ENCODE results near the gene SLC22A7.

Gene SLC22A7

DNA sequence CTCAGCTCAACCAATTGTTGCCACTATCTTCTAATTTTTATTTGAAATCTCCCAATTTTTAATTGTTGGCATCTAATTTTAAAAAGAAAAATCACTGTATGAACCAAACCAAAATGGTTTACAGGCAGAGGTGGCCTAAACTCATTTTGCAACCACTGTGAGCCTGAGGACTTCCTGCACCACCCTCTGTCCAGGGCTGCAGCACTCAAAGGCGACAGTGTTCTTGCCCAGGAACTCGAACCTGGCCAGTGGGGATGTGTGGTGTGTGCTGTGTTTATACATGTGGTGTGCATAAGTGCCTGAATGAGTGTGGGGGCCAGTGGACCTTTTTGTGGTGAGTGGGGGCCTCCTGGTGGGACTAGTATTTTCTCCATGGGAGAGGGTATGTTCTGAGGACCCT is 24.4 kb upstream of the SLC22A7 start:
- no peak overlapping the region for H3K4me3 Mint-ChIP-seq
- no peak overlapping the region for H3K27ac Mint-ChIP-seq
- no peak for ATAC-seq (ENCODE audit: low read depth)

DNA sequence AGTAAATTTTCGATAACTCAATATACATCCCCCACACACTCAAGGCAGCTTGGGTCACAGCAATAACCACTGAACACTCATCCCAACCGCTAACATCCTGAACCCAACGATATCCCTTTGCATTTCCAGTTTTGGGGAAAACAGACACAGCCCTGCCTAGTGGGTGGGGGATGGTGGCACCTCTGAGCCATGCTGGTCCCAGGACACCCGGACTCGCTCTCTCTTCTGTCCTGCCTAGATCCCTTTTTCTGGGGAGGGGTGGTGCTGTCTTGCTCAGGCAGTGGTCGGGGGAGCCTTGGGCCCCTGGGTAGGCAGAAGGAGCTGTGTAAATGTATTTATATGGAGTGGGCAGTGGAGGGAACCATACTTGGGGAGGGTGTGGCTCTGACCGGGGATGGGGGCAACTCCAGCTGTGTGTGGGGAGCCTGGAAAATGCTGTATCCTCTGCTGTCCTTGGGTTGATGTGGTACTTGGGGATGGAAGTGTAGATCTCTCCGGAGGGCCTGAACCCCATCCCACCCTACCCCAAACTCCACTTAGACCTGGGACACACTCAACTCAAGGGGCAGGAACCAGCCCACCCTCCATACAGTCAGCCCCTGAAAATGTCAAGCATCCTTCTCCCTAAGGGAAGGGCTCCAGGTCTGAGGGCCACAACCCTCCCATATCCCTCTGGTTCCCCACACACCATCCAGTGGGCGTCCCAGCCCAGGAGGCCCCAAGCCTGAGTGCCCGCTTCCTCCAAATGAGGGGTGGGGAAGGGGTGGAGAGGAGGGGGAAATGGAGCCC is 23.7 kb upstream of the SLC22A7 start:
- no peak for ATAC-seq (ENCODE audit: low read depth)
- DNase-seq (ENCODE audit: low spot score in 2 of 2), result no peak
- Mint-ChIP-seq H3K27ac (peak overlapping the region; percentile 45), H3K9me3 (no peaks in the 10 kb centered on the region), H3K4me1 (peaks cover 37% of the 10 kb centered on the region), H3K4me3 (peak overlapping the region; percentile 63), H3K27me3 (peaks cover 30% of the 10 kb centered on the region), H3K36me3 (peaks cover 2% of the 10 kb centered on the region)

More for the DNA sequence above, 24.4 kb upstream of the SLC22A7 start:
- Mint-ChIP-seq H3K9me3 (no peaks in the 10 kb centered on the region), H3K36me3 (peaks cover 2% of the 10 kb centered on the region), H3K4me1 (peaks cover 42% of the 10 kb centered on the region), H3K27me3 (peaks cover 30% of the 10 kb centered on the region)
- DNase-seq (ENCODE audit: low spot score in 2 of 2), result no peak

DNA sequence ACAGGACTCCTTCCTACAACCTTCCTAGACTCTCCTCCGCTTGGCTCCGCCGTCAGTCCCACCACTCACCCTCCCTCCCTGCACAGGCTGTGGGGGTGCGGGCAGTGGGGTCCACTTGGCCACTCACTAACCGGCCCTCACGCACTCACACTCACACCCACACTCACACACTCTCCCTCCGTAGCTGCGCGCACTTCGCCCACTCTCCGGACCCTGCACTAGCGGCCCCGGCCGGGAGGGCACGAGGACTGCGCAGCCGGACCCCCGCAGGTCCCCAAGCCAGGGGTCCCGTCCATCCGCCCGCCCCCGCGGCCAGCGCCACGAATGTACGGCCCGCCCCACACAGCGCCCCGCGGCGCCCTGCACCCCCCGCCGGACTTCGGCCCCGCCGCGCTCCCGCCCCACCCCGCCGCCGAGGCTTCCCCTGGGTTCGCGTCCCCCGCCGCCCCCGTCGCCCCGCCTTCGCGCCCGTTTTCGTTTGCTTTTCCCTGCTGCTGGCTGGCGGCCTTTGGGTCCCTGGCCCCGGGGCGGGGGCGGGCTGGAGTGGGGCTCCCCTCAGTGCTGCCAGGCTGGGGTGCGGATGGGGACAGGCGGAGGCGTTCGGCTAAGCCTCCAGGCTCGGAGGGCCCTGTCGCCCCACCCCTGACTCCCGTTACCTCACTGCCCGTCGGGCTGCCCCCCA is 23.0 kb upstream of the SLC22A7 start:
- DNase-seq (ENCODE audit: low spot score in 2 of 2), result peak in 1 of 2 donors; percentile 36
- H3K36me3 Mint-ChIP-seq, result peaks cover 2% of the 10 kb centered on the region
- peaks cover 28% of the 10 kb centered on the region for H3K27me3 Mint-ChIP-seq
- H3K27ac Mint-ChIP-seq, result peak overlapping the region; percentile 45
- peaks cover 31% of the 10 kb centered on the region for H3K4me1 Mint-ChIP-seq
- H3K4me3 Mint-ChIP-seq, result peak overlapping the region; percentile 66
- H3K9me3 Mint-ChIP-seq, result no peaks in the 10 kb centered on the region
- peak; percentile 10 for ATAC-seq (ENCODE audit: low read depth)

DNA sequence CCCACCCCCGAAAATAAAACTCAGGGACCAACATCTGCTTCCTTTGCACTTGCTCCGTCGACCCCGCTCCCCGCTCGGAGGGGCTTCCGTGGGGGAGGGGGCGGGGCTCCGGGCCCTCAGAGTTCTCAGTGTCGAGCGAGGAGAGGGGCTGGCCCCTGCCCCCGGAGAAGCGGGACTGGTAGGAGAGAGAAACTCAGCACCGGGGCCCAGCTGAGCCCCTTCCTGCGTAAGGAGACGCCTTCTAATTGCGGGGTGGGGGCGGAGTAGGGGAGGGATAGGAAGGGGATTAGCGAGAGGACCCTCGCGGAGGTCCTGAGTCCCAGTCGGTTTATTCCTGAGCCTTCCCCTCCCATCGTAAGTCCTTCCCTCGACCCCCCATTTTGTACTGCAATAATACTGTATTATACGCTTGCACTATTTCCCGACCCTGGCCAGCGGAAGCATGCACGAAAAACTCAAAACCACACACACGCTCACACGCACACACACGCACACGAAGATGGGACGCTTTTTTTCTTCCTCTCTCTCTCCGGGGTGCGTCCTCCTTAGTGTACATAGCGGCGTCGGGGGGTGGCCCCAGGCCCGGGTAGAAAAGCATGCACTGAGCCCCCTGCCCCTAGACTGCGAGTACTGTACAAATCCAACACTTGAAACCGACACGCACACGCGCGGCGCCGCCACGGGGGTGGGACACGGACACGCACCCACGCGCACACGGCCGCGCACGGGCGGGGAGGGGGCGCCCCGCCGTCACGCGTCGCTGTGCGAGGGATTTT is 22.1 kb upstream of the SLC22A7 start:
- DNase-seq (ENCODE audit: low spot score in 2 of 2), result peak in 1 of 2 donors; percentile 38
- Mint-ChIP-seq H3K27me3 (peaks cover 29% of the 10 kb centered on the region), H3K4me3 (peak overlapping the region; percentile 68)

DNA sequence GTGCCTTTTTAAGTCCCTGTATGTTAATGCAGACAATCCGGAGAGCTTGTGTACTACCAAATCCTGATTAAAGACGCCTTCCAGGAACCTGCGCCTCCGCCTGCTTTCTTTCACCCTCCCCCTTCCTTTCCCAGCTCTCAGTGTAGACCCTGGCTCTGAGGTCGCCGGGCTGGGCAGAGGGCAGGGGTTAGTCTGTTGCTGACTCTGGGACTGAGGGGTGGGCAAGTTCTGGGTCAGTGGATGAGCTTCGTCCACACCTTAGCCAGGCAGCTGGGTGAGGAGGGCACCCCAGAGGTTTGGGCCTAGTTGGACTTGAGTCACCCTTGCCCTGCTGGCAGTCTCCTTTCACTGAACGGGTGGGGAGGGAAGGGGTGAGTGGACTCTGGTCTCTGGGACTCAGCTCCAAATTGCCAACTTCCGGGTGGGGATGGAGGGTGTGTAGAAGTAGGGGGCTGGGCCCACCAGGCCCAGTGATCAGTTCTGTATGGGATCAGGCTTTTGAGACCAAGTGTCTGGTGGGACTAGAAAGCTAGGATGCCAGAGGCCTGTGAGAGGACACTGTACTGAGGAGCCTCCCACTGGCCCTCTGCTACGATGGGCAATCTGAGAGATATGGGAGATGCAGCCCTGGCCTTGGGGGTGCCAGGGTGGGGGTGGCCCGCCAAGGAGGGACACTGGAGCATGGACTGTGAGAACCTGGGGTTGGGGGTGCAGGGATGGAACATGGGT is 21.3 kb upstream of the SLC22A7 start:
- H3K36me3 Mint-ChIP-seq, result peaks cover 2% of the 10 kb centered on the region
- peak overlapping the region; percentile 68 for H3K4me3 Mint-ChIP-seq
- H3K9me3 Mint-ChIP-seq, result no peaks in the 10 kb centered on the region
- no peak for DNase-seq (ENCODE audit: low spot score in 2 of 2)
- H3K4me1 Mint-ChIP-seq, result peaks cover 16% of the 10 kb centered on the region
- no peak for ATAC-seq (ENCODE audit: low read depth)
- peaks cover 32% of the 10 kb centered on the region for H3K27me3 Mint-ChIP-seq
- no peak overlapping the region for H3K27ac Mint-ChIP-seq

More for the DNA sequence above, 22.1 kb upstream of the SLC22A7 start:
- peak; percentile 46 for ATAC-seq (ENCODE audit: low read depth)
- peaks cover 22% of the 10 kb centered on the region for H3K4me1 Mint-ChIP-seq
- H3K9me3 Mint-ChIP-seq, result no peaks in the 10 kb centered on the region
- H3K36me3 Mint-ChIP-seq, result peaks cover 2% of the 10 kb centered on the region
- H3K27ac Mint-ChIP-seq, result no peak overlapping the region

DNA sequence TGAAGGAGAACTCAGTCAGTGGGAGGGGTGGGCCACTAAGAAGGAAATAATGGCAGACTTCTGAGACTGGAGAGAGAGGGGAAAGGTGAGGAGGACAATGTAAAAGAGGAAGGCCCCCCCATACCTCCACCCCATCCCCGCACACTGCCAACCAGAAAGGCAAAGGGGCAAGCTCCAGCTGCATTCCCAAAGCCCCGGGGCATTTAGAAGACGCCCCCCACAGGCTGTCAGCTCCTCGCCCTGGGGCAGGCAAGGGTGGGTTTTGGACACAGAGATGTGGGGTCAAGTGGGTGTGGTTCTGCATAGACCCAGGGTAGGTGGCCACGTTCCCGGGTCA is 20.8 kb upstream of the SLC22A7 start:
- peaks cover 2% of the 10 kb centered on the region for H3K36me3 Mint-ChIP-seq
- H3K27me3 Mint-ChIP-seq, result peaks cover 30% of the 10 kb centered on the region
- H3K4me1 Mint-ChIP-seq, result peaks cover 12% of the 10 kb centered on the region
- no peak overlapping the region for H3K27ac Mint-ChIP-seq
- DNase-seq (ENCODE audit: low spot score in 2 of 2) (no peak), ATAC-seq (ENCODE audit: low read depth) (no peak)
- no peak overlapping the region for H3K4me3 Mint-ChIP-seq
- H3K9me3 Mint-ChIP-seq, result no peaks in the 10 kb centered on the region

DNA sequence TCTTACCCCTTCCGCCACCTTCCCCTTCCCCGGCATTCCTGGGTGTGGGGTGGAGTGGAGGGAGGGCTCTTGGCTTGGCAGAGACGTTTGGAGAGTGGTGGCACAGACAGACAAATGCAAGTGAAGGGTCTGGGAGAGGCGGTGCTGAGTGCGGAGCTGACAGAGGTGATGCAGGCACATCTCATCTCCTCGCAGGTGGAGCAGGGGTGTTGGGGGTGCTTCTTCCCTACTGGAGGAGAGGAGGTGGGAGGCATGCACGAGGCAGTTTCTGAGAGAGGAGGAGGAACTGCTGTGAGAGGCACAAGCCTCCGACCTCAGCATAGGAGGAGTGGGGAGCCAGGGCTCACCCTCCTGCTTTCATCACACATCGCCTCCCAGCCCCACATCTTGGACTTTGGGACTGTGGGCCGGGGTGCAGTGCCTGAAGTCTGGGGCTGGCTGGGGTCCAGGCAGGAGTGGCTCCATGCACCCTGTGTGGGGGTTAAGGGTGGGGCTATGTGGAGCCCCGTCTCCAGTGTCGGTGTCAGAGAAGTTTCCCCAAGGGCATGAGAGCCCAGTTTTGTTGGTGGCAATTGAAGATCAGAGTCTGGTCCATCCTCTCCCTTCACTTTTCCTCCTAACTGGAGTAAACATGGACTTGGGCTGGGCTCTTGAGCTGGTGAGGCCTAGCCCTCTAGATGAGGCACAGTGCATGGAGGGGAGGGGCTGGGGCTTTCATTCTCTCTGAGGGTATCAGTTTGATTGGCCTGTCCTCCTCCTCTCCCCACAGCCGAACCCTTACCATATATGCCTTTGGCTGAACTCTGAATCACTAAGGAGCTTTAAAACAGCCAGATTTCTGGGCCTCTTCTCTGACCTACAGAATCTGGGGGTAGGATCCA is 20.2 kb upstream of the SLC22A7 start:
- H3K9me3 Mint-ChIP-seq, result no peaks in the 10 kb centered on the region
- peaks cover 32% of the 10 kb centered on the region for H3K27me3 Mint-ChIP-seq
- no peak overlapping the region for H3K4me3 Mint-ChIP-seq
- DNase-seq (ENCODE audit: low spot score in 2 of 2) (no peak), ATAC-seq (ENCODE audit: low read depth) (no peak)
- no peak overlapping the region for H3K27ac Mint-ChIP-seq
- H3K36me3 Mint-ChIP-seq, result peaks cover 2% of the 10 kb centered on the region
- H3K4me1 Mint-ChIP-seq, result peaks cover 11% of the 10 kb centered on the region

DNA sequence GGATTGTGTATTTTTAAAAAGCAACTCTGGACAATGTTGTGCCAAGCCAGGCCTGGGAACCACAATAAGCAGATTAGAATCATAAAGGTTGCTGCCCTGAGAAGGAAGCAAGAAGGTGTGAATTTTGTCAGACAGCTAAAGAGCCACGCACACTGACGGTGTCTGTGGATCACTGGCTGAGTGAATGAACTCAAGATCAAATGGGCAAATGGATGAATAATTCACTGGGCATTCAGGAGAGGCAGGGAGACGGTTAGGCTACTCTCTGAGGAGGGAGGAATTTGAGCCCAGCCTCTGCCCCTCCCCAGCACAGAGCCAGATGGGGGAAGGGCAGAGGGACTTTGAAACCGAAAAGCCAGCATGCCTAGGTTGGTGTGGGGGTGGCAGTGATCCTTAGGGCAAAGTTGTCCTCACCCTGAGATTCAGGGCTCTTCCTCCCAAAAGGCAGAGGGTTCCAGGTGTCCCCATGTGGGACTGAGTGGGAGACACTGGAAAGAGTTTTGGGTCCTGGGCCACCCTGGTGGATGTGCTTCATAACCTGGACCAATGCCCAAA is 19.5 kb upstream of the SLC22A7 start:
- no peak overlapping the region for H3K4me3 Mint-ChIP-seq
- DNase-seq (ENCODE audit: low spot score in 2 of 2), result no peak
- H3K27ac Mint-ChIP-seq, result no peak overlapping the region
- no peaks in the 10 kb centered on the region for H3K9me3 Mint-ChIP-seq
- H3K27me3 Mint-ChIP-seq, result peaks cover 33% of the 10 kb centered on the region
- peaks cover 2% of the 10 kb centered on the region for H3K36me3 Mint-ChIP-seq
- H3K4me1 Mint-ChIP-seq, result peaks cover 11% of the 10 kb centered on the region
- ATAC-seq (ENCODE audit: low read depth), result no peak

DNA sequence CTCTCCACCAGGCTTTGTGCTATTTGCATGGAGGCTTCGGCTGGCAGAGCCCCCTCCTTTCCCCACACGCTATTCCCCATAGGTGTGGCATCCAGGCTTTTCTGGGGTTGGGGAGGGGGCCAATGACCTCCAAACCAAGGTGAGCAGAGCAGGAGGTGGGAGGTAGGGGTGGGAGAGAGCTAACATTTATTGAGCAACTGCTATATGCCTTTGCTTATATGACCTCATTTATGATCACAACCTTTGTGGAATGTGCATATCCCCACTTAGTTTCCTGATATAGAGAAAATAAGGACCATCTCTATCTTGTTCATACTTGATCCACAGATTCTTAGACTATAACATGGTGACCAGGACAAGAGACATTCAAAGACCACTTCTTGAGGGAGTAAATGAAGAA is 17.8 kb upstream of the SLC22A7 start:
- Mint-ChIP-seq H3K27ac (no peak overlapping the region), H3K4me3 (no peak overlapping the region), H3K9me3 (no peaks in the 10 kb centered on the region), H3K36me3 (peaks cover 2% of the 10 kb centered on the region), H3K27me3 (peaks cover 26% of the 10 kb centered on the region), H3K4me1 (peaks cover 7% of the 10 kb centered on the region)
- ATAC-seq (ENCODE audit: low read depth) (no peak), DNase-seq (ENCODE audit: low spot score in 2 of 2) (no peak)

DNA sequence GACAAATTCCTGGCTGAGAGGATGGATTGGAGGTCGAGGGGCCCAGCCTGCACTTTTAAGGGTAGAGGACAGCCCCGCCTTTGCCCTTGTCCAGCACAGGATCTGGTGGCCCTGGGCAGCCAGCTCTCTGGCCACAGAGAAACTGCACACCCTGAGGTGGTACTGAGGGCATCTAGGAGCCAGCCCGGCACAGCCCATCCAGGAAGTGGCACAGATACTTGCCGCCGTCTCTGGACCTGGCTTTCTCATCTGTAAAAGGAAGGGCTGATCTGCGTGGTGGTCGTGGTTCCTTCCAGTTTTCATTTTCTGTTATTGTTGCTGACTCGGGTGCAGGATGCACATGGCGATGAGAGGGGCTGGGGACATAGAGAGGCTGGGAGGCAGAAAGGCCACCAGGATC is 16.0 kb upstream of the SLC22A7 start:
- Mint-ChIP-seq H3K4me3 (no peak overlapping the region), H3K4me1 (peaks cover 6% of the 10 kb centered on the region), H3K27me3 (peaks cover 32% of the 10 kb centered on the region), H3K27ac (no peak overlapping the region), H3K36me3 (peaks cover 1% of the 10 kb centered on the region), H3K9me3 (no peaks in the 10 kb centered on the region)
- DNase-seq (ENCODE audit: low spot score in 2 of 2) (no peak), ATAC-seq (ENCODE audit: low read depth) (no peak)

DNA sequence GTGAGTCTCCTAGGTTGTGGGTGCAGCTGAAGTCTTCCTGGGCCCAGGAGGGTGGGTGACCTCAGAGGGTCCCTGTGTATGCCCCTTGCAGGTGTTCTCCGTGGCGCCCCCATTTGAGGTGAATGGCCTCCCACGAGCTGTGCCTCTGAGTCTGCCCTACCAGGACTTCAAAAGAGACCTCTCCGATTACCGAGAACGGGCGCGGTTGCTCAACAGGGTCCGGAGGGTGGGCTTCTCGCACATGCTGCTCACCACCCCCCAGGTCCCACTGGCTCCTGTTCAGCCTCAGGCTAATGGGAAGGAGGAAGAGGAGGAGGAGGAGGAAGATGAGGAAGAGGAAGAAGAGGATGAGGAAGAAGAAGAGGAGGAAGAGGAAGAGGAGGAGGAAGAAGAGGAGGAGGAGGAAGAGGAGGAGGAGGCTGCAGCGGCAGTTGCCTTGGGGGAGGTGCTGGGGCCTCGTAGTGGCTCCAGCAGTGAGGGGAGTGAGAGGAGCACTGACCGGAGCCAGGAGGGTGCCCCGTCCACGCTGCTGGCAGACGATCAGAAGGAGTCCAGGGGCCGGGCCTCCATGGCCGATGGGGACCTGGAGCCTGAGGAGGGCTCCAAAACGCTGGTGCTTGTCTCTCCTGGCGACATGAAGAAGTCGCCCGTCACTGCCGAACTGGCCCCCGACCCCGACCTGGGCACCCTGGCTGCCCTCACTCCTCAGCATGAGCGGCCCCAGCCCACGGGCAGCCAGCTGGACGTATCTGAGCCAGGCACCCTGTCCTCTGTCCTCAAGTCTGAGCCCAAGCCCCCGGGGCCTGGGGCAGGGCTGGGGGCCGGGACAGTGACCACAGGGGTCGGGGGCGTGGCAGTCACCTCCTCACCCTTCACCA is 15.2 kb upstream of the SLC22A7 start:
- Mint-ChIP-seq H3K4me1 (peaks cover 5% of the 10 kb centered on the region), H3K9me3 (no peaks in the 10 kb centered on the region), H3K36me3 (no peaks in the 10 kb centered on the region), H3K4me3 (no peak overlapping the region), H3K27me3 (peaks cover 28% of the 10 kb centered on the region), H3K27ac (no peak overlapping the region)
- ATAC-seq (ENCODE audit: low read depth) (no peak), DNase-seq (ENCODE audit: low spot score in 2 of 2) (no peak)

DNA sequence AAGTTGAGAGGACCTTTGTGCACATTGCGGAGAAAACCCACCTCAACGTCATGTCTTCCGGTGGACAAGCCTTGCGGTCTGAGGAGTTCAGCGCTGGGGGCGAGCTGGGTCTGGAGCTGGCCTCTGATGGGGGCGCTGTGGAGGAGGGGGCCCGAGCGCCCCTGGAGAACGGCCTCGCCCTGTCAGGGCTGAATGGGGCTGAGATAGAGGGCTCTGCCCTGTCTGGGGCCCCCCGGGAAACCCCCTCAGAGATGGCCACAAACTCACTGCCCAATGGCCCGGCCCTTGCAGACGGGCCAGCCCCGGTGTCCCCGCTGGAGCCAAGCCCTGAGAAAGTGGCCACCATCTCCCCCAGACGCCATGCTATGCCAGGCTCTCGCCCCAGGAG is 14.6 kb upstream of the SLC22A7 start:
- Mint-ChIP-seq H3K4me1 (peaks cover 5% of the 10 kb centered on the region), H3K9me3 (no peaks in the 10 kb centered on the region), H3K27ac (no peak overlapping the region), H3K36me3 (no peaks in the 10 kb centered on the region), H3K27me3 (peaks cover 29% of the 10 kb centered on the region), H3K4me3 (no peak overlapping the region)
- DNase-seq (ENCODE audit: low spot score in 2 of 2), result no peak
- ATAC-seq (ENCODE audit: low read depth), result no peak
